ENCODE measurements around the gene THOC6. TPM values are rescaled to one million over a fixed set of nuclear protein-coding genes. Genes with fewer than 3 reads are reported as not detected.

Gene THOC6
- total and polyA plus RNA-seq, 3 experiments from 2014 or later = 46.2 to 59.4 (median 56.8) TPM

DNA sequence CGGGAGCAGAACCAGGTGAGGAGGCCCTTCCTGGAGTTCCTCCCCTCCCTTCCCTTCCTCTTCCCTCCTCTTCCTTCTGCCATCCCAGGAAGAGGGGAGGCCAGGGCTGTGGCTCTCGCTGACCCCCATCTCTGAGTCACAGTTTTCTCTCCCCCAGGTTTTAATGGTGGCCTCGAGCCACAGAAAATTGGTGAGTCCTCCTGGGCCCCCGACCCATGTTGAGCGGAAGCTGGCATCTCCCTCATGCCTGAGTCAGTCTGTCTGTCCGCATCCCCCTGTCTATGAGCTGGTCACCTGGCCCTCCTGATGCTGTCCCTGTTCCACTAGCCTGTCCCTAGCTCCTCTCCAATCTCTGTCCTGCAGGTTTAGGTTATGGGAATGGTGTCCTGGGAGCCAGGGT lies 23.9 kb upstream of the THOC6 start:
- Histone ChIP-seq H3K4me1 (ENCODE audit: insufficient read depth, low read length) (no peaks in the 10 kb centered on the region), H3K9me3 (ENCODE audit: low read length) (no peaks in the 10 kb centered on the region), H3K4me3 (ENCODE audit: low read length) (no peak overlapping the region), H3K27ac (ENCODE audit: low read depth, low read length) (no peak overlapping the region), H3K27me3 (ENCODE audit: insufficient read depth, low read length, poor library complexity, severe bottlenecking) (no peaks in the 10 kb centered on the region), H3K36me3 (ENCODE audit: insufficient read depth, low read length) (no peaks in the 10 kb centered on the region)
- no peaks in the 10 kb centered on the region for H3K36me3 Mint-ChIP-seq
- DNase-seq = no peak
- peaks cover 5 to 10% of the 10 kb centered on the region in 2 donors for H3K27me3 Mint-ChIP-seq
- ChIA-PET CTCF (interaction anchor here (14.4 kb wide), 1 partner anchor 27 kb away, joined by 289 read pairs; the partner anchor contains the start of genes HCFC1R1, THOC6 and TNFRSF12A), POLR2A (interaction anchor here (1.1 kb wide), 1 partner anchor 19 kb away, joined by 3 read pairs; no protein-coding TSS in a partner anchor)
- peaks cover 0 to 7% (median 6%) of the 10 kb centered on the region in 3 donors for H3K4me1 Mint-ChIP-seq
- H3K27ac Mint-ChIP-seq = no peak overlapping the region
- H3K9me3 Mint-ChIP-seq = peaks cover 0 to 2% (median 0%) of the 10 kb centered on the region in 5 donors
- H3K4me3 Mint-ChIP-seq = no peak overlapping the region

DNA sequence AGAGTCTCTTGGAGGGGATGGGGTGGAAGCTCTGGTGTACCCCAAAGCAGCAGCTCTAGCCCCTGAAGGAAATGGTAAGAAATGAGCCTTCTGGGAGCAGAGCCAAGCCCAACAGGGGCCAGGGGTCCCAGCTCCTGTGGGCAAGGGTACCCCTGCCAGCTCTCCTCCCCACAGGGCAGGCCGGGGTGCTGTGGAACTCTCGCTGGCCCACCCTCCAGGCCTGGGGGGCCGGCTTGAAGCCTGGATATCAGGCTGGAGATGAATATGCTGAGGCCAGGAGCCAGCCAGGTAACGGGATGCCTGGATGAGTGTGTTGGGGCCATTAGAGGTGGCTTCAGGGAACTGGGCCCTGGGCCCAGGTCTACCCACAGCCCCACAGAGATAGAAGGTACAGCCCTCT lies 23.3 kb upstream of the THOC6 start:
- Histone ChIP-seq H3K27me3 (ENCODE audit: insufficient read depth, low read length, poor library complexity, severe bottlenecking) (no peaks in the 10 kb centered on the region), H3K36me3 (ENCODE audit: insufficient read depth, low read length) (no peaks in the 10 kb centered on the region), H3K4me3 (ENCODE audit: low read length) (no peak overlapping the region), H3K27ac (ENCODE audit: low read depth, low read length) (no peak overlapping the region), H3K4me1 (ENCODE audit: insufficient read depth, low read length) (no peaks in the 10 kb centered on the region), H3K9me3 (ENCODE audit: low read length) (no peaks in the 10 kb centered on the region)
- Mint-ChIP-seq H3K36me3 (no peaks in the 10 kb centered on the region), H3K4me3 (no peak overlapping the region), H3K27ac (no peak overlapping the region), H3K27me3 (peaks cover 8 to 10% of the 10 kb centered on the region in 2 donors), H3K9me3 (peaks cover 0 to 2% (median 0%) of the 10 kb centered on the region in 5 donors), H3K4me1 (peaks cover 0 to 8% (median 6%) of the 10 kb centered on the region in 3 donors)
- no peak for DNase-seq
- CTCF ChIA-PET = interaction anchor here (14.4 kb wide), 1 partner anchor 26 kb away, joined by 289 read pairs; the partner anchor contains the start of genes HCFC1R1, THOC6 and TNFRSF12A
- POLR2A ChIA-PET = interaction anchor here (1.1 kb wide), 1 partner anchor 19 kb away, joined by 3 read pairs; no protein-coding TSS in a partner anchor

- POLR2A ChIA-PET = no interaction called here
- no peaks in the 10 kb centered on the region for H3K36me3 Mint-ChIP-seq
These were observed 22.5 kb upstream of the THOC6 start for GRCh38 chr16:3001316-3001715.

GRCh38 chr16:3003582-3004270 lies 20.1 kb upstream of the THOC6 start:
- POLR2A ChIA-PET = interaction anchor here (0.7 to 1.0 kb wide), 6 partner anchors 16 to 55 kb away, joined by 3 to 7 read pairs (median 4); partner anchors contain the start of gene TNFRSF12A
- DNase-seq = peak; percentile 91 to 97 (median 96)
- Mint-ChIP-seq H3K4me3 (peak overlapping the region; percentile 66 to 88 (median 79)), H3K9me3 (peaks cover 0 to 2% (median 0%) of the 10 kb centered on the region in 5 donors), H3K27me3 (peaks cover 8 to 13% of the 10 kb centered on the region in 2 donors), H3K27ac (peak overlapping the region in 4 of 8 donors; percentile 8 to 79 (median 50)), H3K4me1 (peaks cover 22 to 31% (median 27%) of the 10 kb centered on the region in 3 donors), H3K36me3 (no peaks in the 10 kb centered on the region)
- Histone ChIP-seq H3K27ac (ENCODE audit: low read depth, low read length) (no peak overlapping the region), H3K9me3 (ENCODE audit: low read length) (no peaks in the 10 kb centered on the region), H3K4me1 (ENCODE audit: insufficient read depth, low read length) (peaks cover 17% of the 10 kb centered on the region), H3K36me3 (ENCODE audit: insufficient read depth, low read length) (no peaks in the 10 kb centered on the region), H3K4me3 (ENCODE audit: low read length) (no peak overlapping the region), H3K27me3 (ENCODE audit: insufficient read depth, low read length, poor library complexity, severe bottlenecking) (no peaks in the 10 kb centered on the region)
- CTCF ChIA-PET = interaction anchor here (0.7 to 14.4 kb wide), 18 partner anchors 8 to 162 kb away, joined by 3 to 289 read pairs (median 4); partner anchors contain the start of genes HCFC1R1, IL32, THOC6 and TNFRSF12A

More at GRCh38 chr16:3001316-3001715, 22.5 kb upstream of the THOC6 start:
- Mint-ChIP-seq H3K9me3 (peaks cover 0 to 2% (median 0%) of the 10 kb centered on the region in 5 donors), H3K4me3 (no peak overlapping the region), H3K4me1 (peaks cover 0 to 8% (median 6%) of the 10 kb centered on the region in 3 donors), H3K27me3 (peaks cover 8 to 10% of the 10 kb centered on the region in 2 donors), H3K27ac (no peak overlapping the region)
- H3K4me3 ChIP-seq (ENCODE audit: low read length) = no peak overlapping the region
- no peaks in the 10 kb centered on the region for H3K27me3 ChIP-seq (ENCODE audit: insufficient read depth, low read length, poor library complexity, severe bottlenecking)
- DNase-seq = no peak
- H3K9me3 ChIP-seq (ENCODE audit: low read length) = no peaks in the 10 kb centered on the region
- H3K4me1 ChIP-seq (ENCODE audit: insufficient read depth, low read length) = no peaks in the 10 kb centered on the region
- no peaks in the 10 kb centered on the region for H3K36me3 ChIP-seq (ENCODE audit: insufficient read depth, low read length)
- CTCF ChIA-PET = interaction anchor here (1.0 to 14.4 kb wide), 2 partner anchors 26 to 164 kb away, joined by 3 to 289 read pairs; partner anchors contain the start of genes HCFC1R1, THOC6 and TNFRSF12A
- H3K27ac ChIP-seq (ENCODE audit: low read depth, low read length) = no peak overlapping the region

GRCh38 chr16:3004319-3004718 lies 19.5 kb upstream of the THOC6 start:
- H3K27me3 ChIP-seq (ENCODE audit: insufficient read depth, low read length, poor library complexity, severe bottlenecking) = no peaks in the 10 kb centered on the region
- no peaks in the 10 kb centered on the region for H3K36me3 ChIP-seq (ENCODE audit: insufficient read depth, low read length)
- Mint-ChIP-seq H3K27me3 (peaks cover 8 to 9% of the 10 kb centered on the region in 2 donors), H3K9me3 (peaks cover 0 to 2% (median 0%) of the 10 kb centered on the region in 5 donors), H3K27ac (peak overlapping the region in 1 of 8 donors; percentile 79), H3K4me1 (peaks cover 24 to 34% (median 28%) of the 10 kb centered on the region in 3 donors), H3K4me3 (no peak overlapping the region), H3K36me3 (no peaks in the 10 kb centered on the region)
- POLR2A ChIA-PET = interaction anchor here (0.7 to 1.0 kb wide), 6 partner anchors 16 to 54 kb away, joined by 3 to 7 read pairs (median 4); partner anchors contain the start of gene TNFRSF12A
- peaks cover 22% of the 10 kb centered on the region for H3K4me1 ChIP-seq (ENCODE audit: insufficient read depth, low read length)
- CTCF ChIA-PET = interaction anchor here (0.7 to 14.4 kb wide), 18 partner anchors 8 to 162 kb away, joined by 3 to 289 read pairs (median 4); partner anchors contain the start of genes HCFC1R1, IL32, THOC6 and TNFRSF12A
- no peaks in the 10 kb centered on the region for H3K9me3 ChIP-seq (ENCODE audit: low read length)
- no peak for DNase-seq
- H3K27ac ChIP-seq (ENCODE audit: low read depth, low read length) = no peak overlapping the region
- H3K4me3 ChIP-seq (ENCODE audit: low read length) = no peak overlapping the region

DNA sequence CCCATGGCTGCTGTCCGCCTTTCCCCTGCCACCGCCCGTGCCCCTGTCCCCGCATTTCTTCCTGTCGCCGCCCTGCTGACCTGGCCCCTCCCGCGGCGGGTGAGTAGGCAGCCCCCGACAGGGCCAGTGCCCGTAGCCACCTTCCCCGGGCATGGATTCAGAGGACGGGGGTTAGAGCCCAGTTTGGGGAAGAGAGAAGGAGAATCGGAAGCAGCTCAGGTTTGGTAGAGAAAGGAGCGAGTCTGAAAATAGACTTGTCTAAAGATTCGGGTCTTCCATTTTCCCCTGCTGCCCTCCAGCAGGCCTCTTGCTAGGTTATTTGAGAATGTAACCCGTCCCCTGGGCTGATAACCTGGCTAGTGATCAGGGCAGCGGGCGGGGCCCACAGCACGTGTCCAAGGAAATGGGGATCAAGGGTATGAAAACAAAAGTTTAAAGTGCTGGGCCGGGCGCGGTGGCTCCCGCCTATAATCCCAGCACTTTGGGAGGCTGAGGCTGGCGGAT lies 19.0 kb upstream of the THOC6 start:
- no peaks in the 10 kb centered on the region for H3K36me3 Mint-ChIP-seq
- no peak overlapping the region for H3K4me3 ChIP-seq (ENCODE audit: low read length)
- H3K27me3 Mint-ChIP-seq = peaks cover 8 to 9% of the 10 kb centered on the region in 2 donors
- H3K9me3 Mint-ChIP-seq = peaks cover 0 to 2% (median 0%) of the 10 kb centered on the region in 5 donors
- no peak for DNase-seq
- H3K27ac ChIP-seq (ENCODE audit: low read depth, low read length) = peak overlapping the region; percentile 59
- peaks cover 22% of the 10 kb centered on the region for H3K4me1 ChIP-seq (ENCODE audit: insufficient read depth, low read length)
- H3K4me3 Mint-ChIP-seq = peak overlapping the region; percentile 40 to 83 (median 61)
- CTCF ChIA-PET = interaction anchor here (1.3 to 14.4 kb wide), 4 partner anchors 22 to 146 kb away, joined by 3 to 289 read pairs (median 15); partner anchors contain the start of genes HCFC1R1, THOC6 and TNFRSF12A
- H3K27ac Mint-ChIP-seq = no peak overlapping the region
- peaks cover 24 to 34% (median 28%) of the 10 kb centered on the region in 3 donors for H3K4me1 Mint-ChIP-seq
- no peaks in the 10 kb centered on the region for H3K27me3 ChIP-seq (ENCODE audit: insufficient read depth, low read length, poor library complexity, severe bottlenecking)
- POLR2A ChIA-PET = no interaction called here
- no peaks in the 10 kb centered on the region for H3K36me3 ChIP-seq (ENCODE audit: insufficient read depth, low read length)
- H3K9me3 ChIP-seq (ENCODE audit: low read length) = no peaks in the 10 kb centered on the region

- ChIA-PET POLR2A (interaction anchor here (1.1 kb wide), 1 partner anchor 13 kb away, joined by 4 read pairs; the partner anchor contains the start of gene TNFRSF12A), CTCF (interaction anchor here (0.8 to 14.4 kb wide), 8 partner anchors 10 to 164 kb away, joined by 3 to 289 read pairs (median 4); partner anchors contain the start of genes HCFC1R1, THOC6, TNFRSF12A and ZNF213)
- Histone ChIP-seq H3K4me1 (ENCODE audit: insufficient read depth, low read length) (peaks cover 22% of the 10 kb centered on the region), H3K9me3 (ENCODE audit: low read length) (no peaks in the 10 kb centered on the region), H3K36me3 (ENCODE audit: insufficient read depth, low read length) (no peaks in the 10 kb centered on the region), H3K27ac (ENCODE audit: low read depth, low read length) (peak overlapping the region; percentile 60), H3K27me3 (ENCODE audit: insufficient read depth, low read length, poor library complexity, severe bottlenecking) (peaks cover 3% of the 10 kb centered on the region), H3K4me3 (ENCODE audit: low read length) (no peak overlapping the region)
- Mint-ChIP-seq H3K4me3 (peak overlapping the region; percentile 69 to 85 (median 72)), H3K27me3 (peaks cover 7 to 8% of the 10 kb centered on the region in 2 donors), H3K36me3 (no peaks in the 10 kb centered on the region), H3K27ac (peak overlapping the region in 5 of 8 donors; percentile 43 to 63 (median 46)), H3K4me1 (peaks cover 24 to 36% (median 28%) of the 10 kb centered on the region in 3 donors), H3K9me3 (no peaks in the 10 kb centered on the region)
- no peak for DNase-seq
These were observed 16.5 kb upstream of the THOC6 start for GRCh38 chr16:3007059-3007956.

Data from CD8-positive, alpha-beta memory T cell (primary cell).